HG02763 (cell line): Measurements from ENCODE around the gene AGO3.

Source experiments
- ATAC-seq: cut with Tn5 transposase; IDR thresholded peaks from one replicate; pipeline ENCODE4 v1.9.1; 2021; ENCODE audit warnings: mild to moderate bottlenecking, moderate library complexity; ENCODE audit not compliant: unreplicated experiment

AGO3 gene

GRCh38 chr1:36080801-36081200 is 149.9 kb downstream of the AGO3 start:
- ATAC-seq: no peak

- ATAC-seq: no peak
Measured at GRCh38 chr1:36081926-36082485, 151.1 kb downstream of the AGO3 start.

GRCh38 chr1:36083219-36083618 is 152.3 kb downstream of the AGO3 start:
- no peak for ATAC-seq

GRCh38 chr1:36083635-36084496 is 153.0 kb downstream of the AGO3 start, which contains the start of gene TEKT2:
TSS of gene TEKT2 (plus strand) at chr1:36084094. CDS start at chr1:36084922, 828 bp downstream.
- ATAC-seq: no peak

- ATAC-seq: no peak
Measured at GRCh38 chr1:36084497-36085115, 153.7 kb downstream of the AGO3 start.

GRCh38 chr1:36085126-36085525 is 154.2 kb downstream of the AGO3 start:
- ATAC-seq: no peak

GRCh38 chr1:36085686-36086526 is 155.0 kb downstream of the AGO3 start:
- ATAC-seq: no peak

- ATAC-seq: no peak
Measured at GRCh38 chr1:36086529-36087232, 155.8 kb downstream of the AGO3 start.

GRCh38 chr1:36087233-36088123 is 156.6 kb downstream of the AGO3 start:
- ATAC-seq: no peak

GRCh38 chr1:36088265-36088576 is 157.3 kb downstream of the AGO3 start:
- peak; percentile 10 for ATAC-seq

GRCh38 chr1:36088577-36089392 is 157.9 kb downstream of the AGO3 start, which contains the start of gene ADPRS:
TSS of gene ADPRS (plus strand) at chr1:36088892. CDS start at chr1:36088905, 13 bp downstream.
- ATAC-seq: peak; percentile 74

- no peak for ATAC-seq
Measured at GRCh38 chr1:36089393-36090121, 158.7 kb downstream of the AGO3 start.

GRCh38 chr1:36091141-36091540 is 160.2 kb downstream of the AGO3 start:
- no peak for ATAC-seq

GRCh38 chr1:36091698-36092097 is 160.8 kb downstream of the AGO3 start:
- no peak for ATAC-seq

GRCh38 chr1:36092166-36092797 is 161.4 kb downstream of the AGO3 start:
- no peak for ATAC-seq

GRCh38 chr1:36092798-36093185 is 161.9 kb downstream of the AGO3 start:
- no peak for ATAC-seq

- no peak for ATAC-seq
Measured at GRCh38 chr1:36093226-36093625, 162.3 kb downstream of the AGO3 start.
